ENCODE results near the gene LRTM2. TPM values are rescaled to one million over a fixed set of nuclear protein-coding genes. Genes with fewer than 3 reads are reported as not detected.
A peak's percentile ranks its signal among the peaks of the same experiment; 100 is the strongest.

Gene LRTM2
- total RNA-seq, 1 donor from 2014 or later = 0.47 TPM

GRCh38 chr12:1872001-1872400 lies 51.6 kb downstream of the LRTM2 start:
- no peak for DNase-seq (ENCODE audit: low spot score in 2 of 2, unreplicated experiment in 2 of 2)
- Mint-ChIP-seq H3K4me3 (no peak overlapping the region), H3K4me1 (no peaks in the 10 kb centered on the region), H3K27ac (no peak overlapping the region), H3K27me3 (ENCODE audit: low read depth) (peaks cover 39% of the 10 kb centered on the region), H3K9me3 (peaks cover 11% of the 10 kb centered on the region), H3K36me3 (no peaks in the 10 kb centered on the region)
- TF ChIP-seq, protein P1, sequence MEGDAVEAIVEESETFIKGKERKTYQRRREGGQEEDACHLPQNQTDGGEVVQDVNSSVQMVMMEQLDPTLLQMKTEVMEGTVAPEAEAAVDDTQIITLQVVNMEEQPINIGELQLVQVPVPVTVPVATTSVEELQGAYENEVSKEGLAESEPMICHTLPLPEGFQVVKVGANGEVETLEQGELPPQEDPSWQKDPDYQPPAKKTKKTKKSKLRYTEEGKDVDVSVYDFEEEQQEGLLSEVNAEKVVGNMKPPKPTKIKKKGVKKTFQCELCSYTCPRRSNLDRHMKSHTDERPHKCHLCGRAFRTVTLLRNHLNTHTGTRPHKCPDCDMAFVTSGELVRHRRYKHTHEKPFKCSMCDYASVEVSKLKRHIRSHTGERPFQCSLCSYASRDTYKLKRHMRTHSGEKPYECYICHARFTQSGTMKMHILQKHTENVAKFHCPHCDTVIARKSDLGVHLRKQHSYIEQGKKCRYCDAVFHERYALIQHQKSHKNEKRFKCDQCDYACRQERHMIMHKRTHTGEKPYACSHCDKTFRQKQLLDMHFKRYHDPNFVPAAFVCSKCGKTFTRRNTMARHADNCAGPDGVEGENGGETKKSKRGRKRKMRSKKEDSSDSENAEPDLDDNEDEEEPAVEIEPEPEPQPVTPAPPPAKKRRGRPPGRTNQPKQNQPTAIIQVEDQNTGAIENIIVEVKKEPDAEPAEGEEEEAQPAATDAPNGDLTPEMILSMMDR (IDR thresholded peaks at IDR 0.05; ENCODE audit: unreplicated experiment) = no peak

DNA sequence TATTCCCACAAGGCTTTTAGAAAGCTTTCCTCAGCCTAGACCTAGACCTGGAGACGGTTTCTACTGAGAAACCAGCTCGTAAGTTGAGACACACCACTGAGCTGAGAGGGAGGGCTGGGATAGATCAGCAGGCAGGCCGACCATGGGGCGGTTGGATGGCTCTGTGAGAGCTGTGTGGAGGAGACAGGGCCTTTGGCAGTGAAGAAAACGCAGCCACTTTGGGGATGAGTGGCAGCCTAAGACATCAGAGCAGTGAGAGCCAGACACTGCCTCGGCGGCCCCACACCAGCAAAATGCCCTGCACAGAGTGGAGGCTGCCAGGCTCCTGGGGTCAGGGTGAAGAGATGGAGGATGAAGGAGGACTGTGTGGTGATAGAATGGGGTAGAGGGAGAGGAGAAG lies 52.1 kb downstream of the LRTM2 start:
- no peak for DNase-seq (ENCODE audit: low spot score in 2 of 2, unreplicated experiment in 2 of 2)
- Mint-ChIP-seq H3K36me3 (no peaks in the 10 kb centered on the region), H3K4me3 (no peak overlapping the region), H3K27ac (no peak overlapping the region), H3K4me1 (no peaks in the 10 kb centered on the region), H3K9me3 (peaks cover 11% of the 10 kb centered on the region), H3K27me3 (ENCODE audit: low read depth) (peaks cover 39% of the 10 kb centered on the region)
- TF ChIP-seq, protein P1 (IDR thresholded peaks at IDR 0.05; ENCODE audit: unreplicated experiment) = no peak

- Mint-ChIP-seq H3K4me3 (no peak overlapping the region), H3K27ac (no peak overlapping the region), H3K4me1 (no peaks in the 10 kb centered on the region), H3K27me3 (ENCODE audit: low read depth) (peaks cover 34% of the 10 kb centered on the region), H3K36me3 (no peaks in the 10 kb centered on the region), H3K9me3 (peaks cover 6% of the 10 kb centered on the region)
- peak in 1 of 2 experiments; percentile 24 for DNase-seq (ENCODE audit: low spot score in 2 of 2, unreplicated experiment in 2 of 2)
- TF ChIP-seq, protein P1 (IDR thresholded peaks at IDR 0.05; ENCODE audit: unreplicated experiment) = no peak
Observed at GRCh38 chr12:1873531-1874510, 53.5 kb downstream of the LRTM2 start.

DNA sequence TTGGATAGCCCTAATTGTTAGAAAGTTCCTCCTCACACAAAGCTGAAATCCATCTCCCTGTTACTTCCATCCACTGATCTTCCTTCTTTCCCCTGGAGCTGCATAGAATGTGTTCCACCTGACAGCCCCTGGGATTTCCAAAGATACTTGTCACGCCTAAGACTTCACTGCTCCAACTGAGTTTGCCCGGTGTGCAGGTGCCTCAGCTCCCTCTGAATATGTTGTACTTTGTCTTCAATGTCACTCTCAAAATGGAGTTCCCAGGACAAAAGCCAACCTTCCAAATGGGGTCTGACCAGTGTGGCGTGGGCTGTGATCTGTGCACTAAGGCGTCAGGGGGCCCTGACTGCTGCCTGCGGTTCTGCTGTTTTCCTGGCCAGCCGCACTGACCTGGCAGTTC lies 55.2 kb downstream of the LRTM2 start:
- no peak for DNase-seq (ENCODE audit: low spot score in 2 of 2, unreplicated experiment in 2 of 2)
- no peaks in the 10 kb centered on the region for H3K9me3 Mint-ChIP-seq
- peaks cover 25% of the 10 kb centered on the region for H3K27me3 Mint-ChIP-seq (ENCODE audit: low read depth)

DNA sequence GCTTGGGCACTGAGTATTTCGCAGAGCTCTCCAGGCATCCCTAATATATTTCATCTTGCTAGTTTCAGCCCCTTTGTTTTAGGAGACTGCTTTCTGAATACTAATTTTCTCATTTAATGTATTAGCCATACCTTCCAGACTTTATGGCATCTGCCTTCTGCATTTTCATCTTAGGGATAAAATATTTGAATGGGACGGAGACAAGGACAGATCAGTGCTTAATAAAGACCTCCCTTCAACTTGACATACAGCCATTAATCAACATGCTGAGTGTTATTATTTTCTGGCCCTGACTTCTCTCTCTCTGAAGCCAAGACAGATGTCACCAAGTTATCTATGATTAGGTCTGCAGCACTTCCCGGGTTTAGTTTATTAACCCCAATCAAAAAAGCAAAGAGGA lies 55.7 kb downstream of the LRTM2 start:
- Mint-ChIP-seq H3K27ac (no peak overlapping the region), H3K36me3 (no peaks in the 10 kb centered on the region), H3K9me3 (no peaks in the 10 kb centered on the region), H3K4me3 (no peak overlapping the region), H3K27me3 (ENCODE audit: low read depth) (peaks cover 26% of the 10 kb centered on the region), H3K4me1 (no peaks in the 10 kb centered on the region)
- no peak for DNase-seq (ENCODE audit: low spot score in 2 of 2, unreplicated experiment in 2 of 2)
- TF ChIP-seq, protein P1 (IDR thresholded peaks at IDR 0.05; ENCODE audit: unreplicated experiment) = no peak

More for the DNA sequence above, 55.2 kb downstream of the LRTM2 start:
- no peaks in the 10 kb centered on the region for H3K36me3 Mint-ChIP-seq
- no peaks in the 10 kb centered on the region for H3K4me1 Mint-ChIP-seq
- TF ChIP-seq, protein P1 (IDR thresholded peaks at IDR 0.05; ENCODE audit: unreplicated experiment) = no peak
- no peak overlapping the region for H3K4me3 Mint-ChIP-seq
- H3K27ac Mint-ChIP-seq = no peak overlapping the region
